Right atrium auricular region (tissue), 2 donors: Measurements from ENCODE around the gene ETS1. TPM values are rescaled to one million over a fixed set of nuclear protein-coding genes. Genes with fewer than 3 reads are reported as not detected.

ENCODE experiments used
- DNase-seq: peaks from one replicate; pipeline ENCODE4 v3.0.0-alpha.2; 2019; ENCODE audit warnings: low spot score
- H3K27ac ChIP-seq, 2 donors: fragments of 200-600 bp; sonication (generic); 1 replicate in 1 of 2; 2 replicates in 1 of 2; pipeline ENCODE4 v1.5.1; 2016 to 2019
- H3K27me3 ChIP-seq, 2 donors: fragments of 200-600 bp; sonication (generic); one replicate each; pipeline versions ENCODE4 v1.5.1 to v1.6.0; 2017 to 2019
- H3K36me3 ChIP-seq: fragments of 200-600 bp; sonication (generic); one replicate; pipeline ENCODE4 v1.5.1; 2016
- H3K4me1 ChIP-seq, 2 donors: fragments of 200-600 bp; sonication (generic); one replicate each; pipeline versions ENCODE4 v1.5.1 to v1.6.0; 2017 to 2019
- H3K4me3 ChIP-seq, 2 donors: fragments of 200-600 bp; sonication (generic); 1 replicate in 1 of 2; 2 replicates in 1 of 2; pipeline ENCODE4 v1.5.1; 2017 to 2019; ENCODE audit warnings: mild to moderate bottlenecking in 1 of 2, moderate library complexity in 1 of 2
- H3K9me3 ChIP-seq, 2 donors: fragments of 200-600 bp; sonication (generic); one replicate each; pipeline ENCODE4 v1.5.1; 2019
- CTCF ChIP-seq, 2 donors: fragments of 200-600 bp; sonication (generic); IDR thresholded peaks; one replicate each; pipeline ENCODE4 v1.5.1; 2019; ENCODE audit warnings: antibody characterized with exemption in 2 of 2
- total RNA-seq, 2 donors: library from RNA; depleted of rRNA; stranded (reverse); fragments of >200 nt; gene quantifications; one replicate each; pipeline ENCODE4 v1.1.0, GENCODE V29; 2016

Gene ETS1
- total RNA-seq, 2 donors from 2014 or later, result 37.9 to 46.6 TPM

GRCh38 chr11:128540469-128540868 lies 46.9 kb downstream of the ETS1 start:
- H3K9me3 ChIP-seq, result no peaks in the 10 kb centered on the region
- no peaks in the 10 kb centered on the region for H3K27me3 ChIP-seq
- H3K27ac ChIP-seq, result no peak overlapping the region
- DNase-seq, result no peak
- peaks cover 0 to 16% of the 10 kb centered on the region in 2 donors for H3K4me1 ChIP-seq
- H3K36me3 ChIP-seq, result no peaks in the 10 kb centered on the region
- no peak overlapping the region for H3K4me3 ChIP-seq
- no peak for TF ChIP-seq CTCF (IDR thresholded peaks at IDR 0.05)

GRCh38 chr11:128536506-128536905 lies 50.9 kb downstream of the ETS1 start:
- Histone ChIP-seq H3K36me3 (no peaks in the 10 kb centered on the region), H3K4me1 (no peaks in the 10 kb centered on the region), H3K9me3 (no peaks in the 10 kb centered on the region), H3K27me3 (no peaks in the 10 kb centered on the region), H3K4me3 (no peak overlapping the region), H3K27ac (no peak overlapping the region)
- no peak for DNase-seq
- TF ChIP-seq CTCF (IDR thresholded peaks at IDR 0.05), result no peak

GRCh38 chr11:128535468-128536457 lies 51.6 kb downstream of the ETS1 start:
- Histone ChIP-seq H3K27me3 (no peaks in the 10 kb centered on the region), H3K4me3 (no peak overlapping the region), H3K4me1 (peaks cover 0 to under 1% of the 10 kb centered on the region in 2 donors), H3K36me3 (no peaks in the 10 kb centered on the region), H3K27ac (no peak overlapping the region), H3K9me3 (no peaks in the 10 kb centered on the region)
- no peak for TF ChIP-seq CTCF (IDR thresholded peaks at IDR 0.05)
- no peak for DNase-seq

GRCh38 chr11:128533472-128533871 lies 53.9 kb downstream of the ETS1 start:
- H3K27ac ChIP-seq, result no peak overlapping the region
- no peak for TF ChIP-seq CTCF (IDR thresholded peaks at IDR 0.05)

GRCh38 chr11:128532572-128533091 lies 54.7 kb downstream of the ETS1 start:
- DNase-seq, result no peak
- Histone ChIP-seq H3K9me3 (no peaks in the 10 kb centered on the region), H3K36me3 (no peaks in the 10 kb centered on the region), H3K4me1 (peaks cover 0 to 6% of the 10 kb centered on the region in 2 donors), H3K27me3 (no peaks in the 10 kb centered on the region), H3K4me3 (no peak overlapping the region), H3K27ac (no peak overlapping the region)
- TF ChIP-seq CTCF (IDR thresholded peaks at IDR 0.05), result no peak

More at GRCh38 chr11:128533472-128533871, 53.9 kb downstream of the ETS1 start:
- Histone ChIP-seq H3K9me3 (no peaks in the 10 kb centered on the region), H3K4me1 (peaks cover 0 to 6% of the 10 kb centered on the region in 2 donors), H3K27me3 (no peaks in the 10 kb centered on the region), H3K36me3 (no peaks in the 10 kb centered on the region), H3K4me3 (no peak overlapping the region)
- no peak for DNase-seq
